Erythroblast (primary cell): Measurements from ENCODE around the gene MPZL2.

Source experiments
- GATA1 ChIP-seq: IDR thresholded peaks from 2 replicates; pipeline ENCODE4 v1.6.1; 2011; ENCODE audit warnings: low read depth, mild to moderate bottlenecking, control low read depth, low read length, moderate library complexity
- POLR2A ChIP-seq: IDR thresholded peaks from 2 replicates; pipeline ENCODE4 v1.6.1; 2011; ENCODE audit warnings: mild to moderate bottlenecking, low read length

GRCh38 chr11:118245936-118246562 lies 18.0 kb downstream of the MPZL2 start:
- TF ChIP-seq GATA1 (no peak), POLR2A (no peak)
